CD4-positive, alpha-beta T cell (primary cell): ENCODE data around the gene CHD2. TPM values are rescaled to one million over a fixed set of nuclear protein-coding genes. Genes with fewer than 3 reads are reported as not detected.

Source experiments
- ATAC-seq: fragments of 200-7000 bp; cut with Tn5 transposase; one replicate; pipeline ENCODE4 v1.10.0; 2022; ENCODE audit warnings: mild to moderate bottlenecking; ENCODE audit not compliant: poor library complexity
- CTCF ChIA-PET: fragments of 350-600 bp; sonication (Branson Sonifier 250); formaldehyde crosslinking; loops from one replicate; lab custom pipeline; 2021; ENCODE audit warnings: antibody characterized with exemption, inconsistent platforms; lab: Charles Lee
- POLR2A ChIA-PET: fragments of 350-600 bp; sonication (Branson Sonifier 250); formaldehyde crosslinking; loops from one replicate; lab custom pipeline; 2021; ENCODE audit warnings: antibody characterized with exemption, inconsistent platforms; lab: Charles Lee
- DNase-seq, 14 experiments: peaks; one replicate each; pipeline ENCODE4 v3.0.0-alpha.2; 2013 to 2020; ENCODE audit warnings: mixed read lengths in 2 of 14
- H3K27ac ChIP-seq, 2 donors: one replicate each; pipeline versions ENCODE4 v1.5.1 to v1.7.0; 2013; ENCODE audit warnings: low read length in 2 of 2, low read depth in 1 of 2, mild to moderate bottlenecking in 1 of 2
- H3K27me3 ChIP-seq, 2 experiments: 1 replicate in 1 of 2; 2 replicates in 1 of 2; pipeline versions ENCODE4 v1.6.1 to v1.7.0; 2013; ENCODE audit warnings: low read length in 2 of 2, control low read depth in 1 of 2, mild to moderate bottlenecking in 1 of 2, moderate library complexity in 1 of 2; ENCODE audit not compliant: insufficient read depth in 2 of 2, control insufficient read depth in 1 of 2
- H3K36me3 ChIP-seq: one replicate; pipeline ENCODE4 v1.6.1; 2013; ENCODE audit warnings: low read length, control low read depth; ENCODE audit not compliant: insufficient read depth
- H3K4me1 ChIP-seq: one replicate; pipeline ENCODE4 v1.6.1; 2013; ENCODE audit warnings: low read length, control low read depth; ENCODE audit not compliant: insufficient read depth
- H3K4me3 ChIP-seq: one replicate; pipeline ENCODE4 v1.5.1; 2013; ENCODE audit warnings: mild to moderate bottlenecking, low read length, moderate library complexity
- H3K9me3 ChIP-seq, 2 experiments: 1 replicate in 1 of 2; 2 replicates in 1 of 2; pipeline versions ENCODE4 v1.6.1 to v1.7.0; 2013; ENCODE audit warnings: low read length in 2 of 2, mild to moderate bottlenecking in 2 of 2, control low read depth in 1 of 2, moderate library complexity in 1 of 2; ENCODE audit not compliant: control insufficient read depth in 1 of 2, insufficient read depth in 1 of 2
- H3K27ac Mint-ChIP-seq: one replicate; pipeline ENCODE4 v1.8.0; 2020; ENCODE audit warnings: mixed read lengths
- H3K27me3 Mint-ChIP-seq: one replicate; pipeline ENCODE4 v1.8.0; 2021; ENCODE audit warnings: mixed read lengths
- H3K36me3 Mint-ChIP-seq: one replicate; pipeline ENCODE4 v1.8.0; 2021; ENCODE audit warnings: low read depth, mixed read lengths
- H3K4me1 Mint-ChIP-seq: one replicate; pipeline ENCODE4 v1.8.0; 2021; ENCODE audit warnings: low read depth, mixed read lengths
- H3K4me3 Mint-ChIP-seq: one replicate; pipeline ENCODE4 v1.8.0; 2020; ENCODE audit warnings: mild to moderate bottlenecking, mixed read lengths
- H3K9me3 Mint-ChIP-seq: one replicate; pipeline ENCODE4 v1.8.0; 2020; ENCODE audit warnings: mixed read lengths
- CTCF ChIP-seq: fragments of 200-600 bp; IDR thresholded peaks from one replicate; pipeline ENCODE4 v1.8.0; 2022; ENCODE audit warnings: antibody characterized with exemption, mild to moderate bottlenecking
- intact Hi-C, 2 experiments: fragments of 100-400 bp; cut with DNase I in 1 of 2; cut with micrococcal nuclease in 1 of 2; formaldehyde crosslinking; loops; one replicate each; pipeline versions ENCODE4 v1.15.1 to v1.9.0; 2023 to 2025; cut with DNase I, micrococcal nuclease
- total RNA-seq, 174 experiments: library from RNA in 2 of 174; stranded (reverse) in 2 of 174; gene quantifications; one replicate each; pipeline ENCODE4 v1.2.3 and lab custom pipeline; 2021 to 2026

The CHD2 gene
- total RNA-seq, 2 experiments from 2014 or later, result 615 to 660 TPM

- CTCF ChIA-PET, result interaction anchor here (0.6 to 8.1 kb wide), 11 partner anchors 10 to 85 kb away, joined by 3 to 118 read pairs (median 5); partner anchors contain the start of gene CHD2
- Mint-ChIP-seq H3K27me3 (peaks cover 5% of the 10 kb centered on the region), H3K27ac (peak overlapping the region; percentile 97), H3K4me3 (peak overlapping the region; percentile 93), H3K36me3 (peaks cover 45% of the 10 kb centered on the region), H3K4me1 (peaks cover 66% of the 10 kb centered on the region), H3K9me3 (no peaks in the 10 kb centered on the region)
- intact Hi-C loops, result loop anchor here (1.0 to 2.0 kb wide), 6 partner anchors 32 to 73 kb away; no protein-coding TSS in a partner anchor
- no peaks in the 10 kb centered on the region for H3K27me3 ChIP-seq
- DNase-seq, result peak; percentile 97 to 99 (median 98)
- no peak for TF ChIP-seq CTCF
- peak overlapping the region; percentile 85 to 99 for H3K27ac ChIP-seq
- H3K4me1 ChIP-seq, result peaks cover 41% of the 10 kb centered on the region
- peaks cover 27% of the 10 kb centered on the region for H3K36me3 ChIP-seq
- peak overlapping the region; percentile 50 for H3K4me3 ChIP-seq
- POLR2A ChIA-PET, result interaction anchor here (0.7 to 20.1 kb wide), 30 partner anchors 8 to 1950 kb away, joined by 3 to 1007 read pairs (median 6); partner anchors contain the start of genes CHD2 and HDDC3
- peak; percentile 83 for ATAC-seq
- H3K9me3 ChIP-seq, result no peaks in the 10 kb centered on the region
These were observed 18.1 kb upstream of the CHD2 start for GRCh38 chr15:92881802-92882696.

- peaks cover 5% of the 10 kb centered on the region for H3K27me3 Mint-ChIP-seq
- no peaks in the 10 kb centered on the region for H3K9me3 Mint-ChIP-seq
- peak overlapping the region; percentile 93 for H3K4me3 Mint-ChIP-seq
- Histone ChIP-seq H3K4me1 (peaks cover 38% of the 10 kb centered on the region), H3K36me3 (peaks cover 33% of the 10 kb centered on the region), H3K4me3 (peak overlapping the region; percentile 66), H3K27me3 (no peaks in the 10 kb centered on the region), H3K9me3 (no peaks in the 10 kb centered on the region), H3K27ac (peak overlapping the region; percentile 87 to 99)
- H3K4me1 Mint-ChIP-seq, result peaks cover 68% of the 10 kb centered on the region
- H3K27ac Mint-ChIP-seq, result peak overlapping the region; percentile 97
- intact Hi-C loops, result loop anchor here (1.0 to 2.0 kb wide), 5 partner anchors 32 to 73 kb away; no protein-coding TSS in a partner anchor
- DNase-seq (no peak), ATAC-seq (peak; percentile 70)
- ChIA-PET POLR2A (interaction anchor here (0.7 to 20.1 kb wide), 29 partner anchors 9 to 1951 kb away, joined by 3 to 1007 read pairs (median 6); partner anchors contain the start of genes CHD2 and HDDC3), CTCF (interaction anchor here (0.6 to 8.1 kb wide), 10 partner anchors 15 to 85 kb away, joined by 3 to 118 read pairs (median 6); partner anchors contain the start of gene CHD2)
- peaks cover 52% of the 10 kb centered on the region for H3K36me3 Mint-ChIP-seq
- TF ChIP-seq CTCF, result no peak
These were observed 17.4 kb upstream of the CHD2 start for GRCh38 chr15:92882697-92883162.

- Mint-ChIP-seq H3K36me3 (peaks cover 58% of the 10 kb centered on the region), H3K27ac (peak overlapping the region; percentile 99), H3K4me3 (peak overlapping the region; percentile 96), H3K27me3 (peaks cover 5% of the 10 kb centered on the region), H3K9me3 (no peaks in the 10 kb centered on the region), H3K4me1 (peaks cover 68% of the 10 kb centered on the region)
- ATAC-seq (peak; percentile 35), DNase-seq (peak in 13 of 14 experiments; percentile 10 to 84 (median 44))
- peak overlapping the region; percentile 87 to 99 for H3K27ac ChIP-seq
- no peaks in the 10 kb centered on the region for H3K9me3 ChIP-seq
- H3K4me1 ChIP-seq, result peaks cover 38% of the 10 kb centered on the region
- no peak for TF ChIP-seq CTCF
- peak overlapping the region; percentile 66 for H3K4me3 ChIP-seq
- peaks cover 39% of the 10 kb centered on the region for H3K36me3 ChIP-seq
- CTCF ChIA-PET, result interaction anchor here (1.0 to 8.1 kb wide), 7 partner anchors 17 to 86 kb away, joined by 5 to 118 read pairs (median 11); partner anchors contain the start of gene CHD2
- POLR2A ChIA-PET, result interaction anchor here (1.3 to 20.1 kb wide), 18 partner anchors 10 to 86 kb away, joined by 3 to 1007 read pairs (median 24); partner anchors contain the start of gene CHD2
- intact Hi-C loops, result loop anchor here in 1 of 2 experiments (2.0 kb wide), 1 partner anchor 35 kb away; no protein-coding TSS in a partner anchor
- no peaks in the 10 kb centered on the region for H3K27me3 ChIP-seq
These were observed 16.8 kb upstream of the CHD2 start for GRCh38 chr15:92883163-92883875.
